ENCODE results near the gene PHF21A. TPM values are rescaled to one million over a fixed set of nuclear protein-coding genes. Genes with fewer than 3 reads are reported as not detected.

PHF21A gene
- polyA plus RNA-seq, 3 donors: 6.2 to 95.2 (median 14.0) TPM

GRCh38 chr11:46142561-46142960, 21.3 kb upstream of the PHF21A start:
- WGBS (ENCODE audit: insufficient coverage): 91% methylated on average over 7 of the region's 17 CpGs
- Histone ChIP-seq H3K27me3 (ENCODE audit: control insufficient read depth in 2 of 2, insufficient read depth in 2 of 2, low read length in 2 of 2) (no peaks in the 10 kb centered on the region), H3K9ac (ENCODE audit: insufficient read depth, low read length, poor library complexity, severe bottlenecking) (no peak overlapping the region), H3K27ac (ENCODE audit: low read depth in 1 of 2, low read length in 2 of 2) (no peak overlapping the region), H3K9me3 (replicated peaks in 1 of 2; ENCODE audit: control insufficient read depth in 1 of 2, insufficient read depth in 1 of 2, low read length in 2 of 2) (no peaks in the 10 kb centered on the region), H3K79me2 (ENCODE audit: insufficient read depth, low read length) (no peaks in the 10 kb centered on the region), H3K4me1 (ENCODE audit: control insufficient read depth in 1 of 2, insufficient read depth in 2 of 2, low read length in 2 of 2) (no peaks in the 10 kb centered on the region), H2AFZ (ENCODE audit: insufficient read depth, low read depth, low read length, poor library complexity, severe bottlenecking) (no peak overlapping the region), H3K4me3 (replicated peaks in 1 of 3; ENCODE audit: low read depth in 2 of 3, low read length in 3 of 3) (no peak overlapping the region), H3K36me3 (replicated peaks in 1 of 2; ENCODE audit: control insufficient read depth in 1 of 2, insufficient read depth in 2 of 2, low read length in 2 of 2) (no peaks in the 10 kb centered on the region), H3K4me2 (replicated peaks; ENCODE audit: extremely low read depth, low read length, poor library complexity, severe bottlenecking) (no peak overlapping the region), H4K20me1 (ENCODE audit: insufficient read depth, low read length) (no peaks in the 10 kb centered on the region)
- Mint-ChIP-seq H3K27ac (no peak overlapping the region), H3K4me1 (no peaks in the 10 kb centered on the region), H3K4me3 (no peak overlapping the region), H3K9me3 (no peaks in the 10 kb centered on the region), H3K36me3 (no peaks in the 10 kb centered on the region), H3K27me3 (ENCODE audit: low read depth in 3 of 3) (peaks cover 2 to 19% (median 15%) of the 10 kb centered on the region in 3 donors)
- intact Hi-C loops (cut with micrococcal nuclease): no loop called here
- TF ChIP-seq, protein P1, sequence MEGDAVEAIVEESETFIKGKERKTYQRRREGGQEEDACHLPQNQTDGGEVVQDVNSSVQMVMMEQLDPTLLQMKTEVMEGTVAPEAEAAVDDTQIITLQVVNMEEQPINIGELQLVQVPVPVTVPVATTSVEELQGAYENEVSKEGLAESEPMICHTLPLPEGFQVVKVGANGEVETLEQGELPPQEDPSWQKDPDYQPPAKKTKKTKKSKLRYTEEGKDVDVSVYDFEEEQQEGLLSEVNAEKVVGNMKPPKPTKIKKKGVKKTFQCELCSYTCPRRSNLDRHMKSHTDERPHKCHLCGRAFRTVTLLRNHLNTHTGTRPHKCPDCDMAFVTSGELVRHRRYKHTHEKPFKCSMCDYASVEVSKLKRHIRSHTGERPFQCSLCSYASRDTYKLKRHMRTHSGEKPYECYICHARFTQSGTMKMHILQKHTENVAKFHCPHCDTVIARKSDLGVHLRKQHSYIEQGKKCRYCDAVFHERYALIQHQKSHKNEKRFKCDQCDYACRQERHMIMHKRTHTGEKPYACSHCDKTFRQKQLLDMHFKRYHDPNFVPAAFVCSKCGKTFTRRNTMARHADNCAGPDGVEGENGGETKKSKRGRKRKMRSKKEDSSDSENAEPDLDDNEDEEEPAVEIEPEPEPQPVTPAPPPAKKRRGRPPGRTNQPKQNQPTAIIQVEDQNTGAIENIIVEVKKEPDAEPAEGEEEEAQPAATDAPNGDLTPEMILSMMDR (IDR thresholded peaks at IDR 0.05): no peak
- no peak for DNase-seq

DNA sequence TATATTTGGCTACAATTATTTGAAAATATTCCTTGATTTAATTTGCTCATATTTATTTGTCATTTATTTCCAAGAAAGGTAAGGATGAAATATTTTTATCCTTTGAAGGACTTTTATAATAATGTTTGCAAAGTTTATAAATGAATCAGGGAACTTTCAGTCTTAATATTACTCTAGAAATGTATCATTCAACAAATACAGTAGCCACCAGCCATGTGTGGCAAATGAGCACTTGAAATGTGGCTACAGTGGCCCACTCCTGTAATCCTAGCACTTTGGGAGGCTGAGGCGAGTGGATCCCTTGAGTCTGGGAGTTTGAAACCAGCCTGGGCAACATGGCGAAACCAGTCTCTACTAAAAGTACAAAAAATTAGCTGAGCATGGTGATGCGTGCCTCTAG, 20.3 kb upstream of the PHF21A start:
- Histone ChIP-seq H3K36me3 (replicated peaks in 1 of 2; ENCODE audit: control insufficient read depth in 1 of 2, insufficient read depth in 2 of 2, low read length in 2 of 2) (no peaks in the 10 kb centered on the region), H2AFZ (ENCODE audit: insufficient read depth, low read depth, low read length, poor library complexity, severe bottlenecking) (no peak overlapping the region), H3K9me3 (replicated peaks in 1 of 2; ENCODE audit: control insufficient read depth in 1 of 2, insufficient read depth in 1 of 2, low read length in 2 of 2) (no peaks in the 10 kb centered on the region), H4K20me1 (ENCODE audit: insufficient read depth, low read length) (no peaks in the 10 kb centered on the region), H3K4me2 (replicated peaks; ENCODE audit: extremely low read depth, low read length, poor library complexity, severe bottlenecking) (no peak overlapping the region), H3K79me2 (ENCODE audit: insufficient read depth, low read length) (no peaks in the 10 kb centered on the region), H3K27me3 (ENCODE audit: control insufficient read depth in 2 of 2, insufficient read depth in 2 of 2, low read length in 2 of 2) (no peaks in the 10 kb centered on the region), H3K4me3 (replicated peaks in 1 of 3; ENCODE audit: low read depth in 2 of 3, low read length in 3 of 3) (no peak overlapping the region), H3K4me1 (ENCODE audit: control insufficient read depth in 1 of 2, insufficient read depth in 2 of 2, low read length in 2 of 2) (no peaks in the 10 kb centered on the region), H3K27ac (ENCODE audit: low read depth in 1 of 2, low read length in 2 of 2) (no peak overlapping the region), H3K9ac (ENCODE audit: insufficient read depth, low read length, poor library complexity, severe bottlenecking) (no peak overlapping the region)
- no peak overlapping the region for H3K4me3 Mint-ChIP-seq
- no peaks in the 10 kb centered on the region for H3K36me3 Mint-ChIP-seq
- intact Hi-C loops (cut with micrococcal nuclease): no loop called here
- H3K27ac Mint-ChIP-seq: no peak overlapping the region
- peaks cover 2 to 16% (median 16%) of the 10 kb centered on the region in 3 donors for H3K27me3 Mint-ChIP-seq (ENCODE audit: low read depth in 3 of 3)
- H3K9me3 Mint-ChIP-seq: no peaks in the 10 kb centered on the region
- TF ChIP-seq, protein P1 (IDR thresholded peaks at IDR 0.05): no peak
- H3K4me1 Mint-ChIP-seq: no peaks in the 10 kb centered on the region
- WGBS (ENCODE audit: insufficient coverage): 92% methylated on average over 3 of the region's 3 CpGs
- no peak for DNase-seq

All from CD14-positive monocyte (primary cell).